Activated CD8-positive, alpha-beta memory T cell treated with anti-CD3 and anti-CD28 coated beads, Interleukin-2, amount 50 U/mL, for 4 hours (primary cell): Measurements from ENCODE around the gene DENND1A.

Experiments
- DNase-seq: peaks from one replicate; pipeline ENCODE4 v3.0.0-alpha.2; 2020

The DENND1A gene

DNA sequence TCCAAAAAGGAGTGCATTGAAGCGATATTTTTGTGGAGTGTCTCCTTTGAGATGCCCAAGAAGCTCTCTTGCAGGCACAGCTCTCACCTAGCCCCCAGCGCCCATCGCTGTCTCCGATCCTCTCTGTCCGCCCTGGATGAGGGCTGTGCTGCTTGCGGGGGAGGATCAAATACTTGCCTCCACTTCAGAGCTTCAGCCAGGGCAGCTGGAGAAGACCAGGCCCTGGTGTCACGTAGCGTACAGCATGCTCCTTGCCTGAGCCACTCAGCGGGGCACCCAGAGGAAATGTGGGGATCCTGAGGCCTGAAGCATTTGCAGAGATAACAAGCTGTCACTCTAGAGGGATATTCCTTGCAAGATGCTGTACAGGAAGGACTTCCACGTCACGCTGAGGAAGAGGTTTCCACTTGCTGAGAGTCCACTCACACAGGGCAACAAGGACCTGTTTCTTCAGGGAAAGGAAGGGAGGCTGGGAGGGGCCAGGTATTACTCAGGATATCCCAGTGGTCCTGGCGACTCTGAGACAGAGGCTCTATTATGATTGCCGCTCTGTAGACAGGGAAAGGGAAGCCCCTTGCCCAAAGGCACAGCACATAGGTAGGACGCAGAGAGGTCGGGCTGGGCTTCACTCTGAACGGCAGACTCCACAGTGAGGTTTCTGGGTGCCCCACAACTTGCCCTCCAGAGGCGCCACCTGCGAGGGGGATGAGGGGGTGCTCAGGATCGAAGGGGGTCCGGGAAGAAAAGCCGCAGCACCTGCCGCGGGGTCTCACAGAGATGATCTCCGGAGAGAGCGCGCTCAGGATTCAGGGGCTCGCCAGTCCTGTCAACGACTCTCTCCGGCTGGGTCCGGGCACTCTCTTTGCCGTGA is 510.0 kb downstream of the DENND1A start:
- no peak for DNase-seq

DNA sequence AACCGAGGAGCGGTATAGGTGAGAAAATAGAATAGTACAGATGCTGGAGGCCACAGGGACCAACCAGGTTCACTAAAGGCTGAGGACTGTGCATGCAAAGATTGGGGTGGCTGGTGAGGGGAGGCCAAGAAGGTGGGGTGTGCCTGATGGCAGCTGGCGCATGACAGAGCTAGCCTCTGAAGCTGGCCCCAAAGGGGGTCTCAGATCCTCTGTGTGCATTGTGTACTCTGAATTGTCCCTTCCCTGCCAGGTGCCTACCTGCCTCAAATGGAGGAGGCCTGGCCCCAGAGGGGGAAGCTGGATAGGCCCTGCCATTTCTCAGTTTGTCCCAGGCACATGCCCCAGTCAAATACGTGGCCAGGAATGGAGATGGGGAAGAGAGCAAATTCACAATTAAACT is 510.8 kb downstream of the DENND1A start:
- no peak for DNase-seq

DNA sequence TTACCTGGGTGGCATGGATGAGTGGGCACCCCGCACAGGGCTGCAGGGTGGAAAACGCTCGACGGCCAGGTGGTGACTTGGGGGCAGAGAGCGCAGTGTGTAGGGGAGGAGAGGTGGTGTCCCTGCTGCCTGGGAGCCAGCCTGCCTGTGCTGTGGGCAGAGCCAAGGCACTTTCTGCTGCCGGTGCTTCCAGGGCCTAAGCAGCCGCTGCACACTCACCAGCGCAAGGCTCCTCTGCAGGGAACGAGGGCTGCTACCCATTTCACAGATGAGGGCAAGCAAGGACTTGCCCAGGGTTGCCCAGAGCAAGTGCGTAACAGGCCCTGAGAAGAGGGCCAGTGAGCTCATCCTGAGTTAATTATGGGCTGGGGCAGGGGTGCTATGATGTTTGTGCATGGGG is 511.4 kb downstream of the DENND1A start:
- DNase-seq: no peak

DNA sequence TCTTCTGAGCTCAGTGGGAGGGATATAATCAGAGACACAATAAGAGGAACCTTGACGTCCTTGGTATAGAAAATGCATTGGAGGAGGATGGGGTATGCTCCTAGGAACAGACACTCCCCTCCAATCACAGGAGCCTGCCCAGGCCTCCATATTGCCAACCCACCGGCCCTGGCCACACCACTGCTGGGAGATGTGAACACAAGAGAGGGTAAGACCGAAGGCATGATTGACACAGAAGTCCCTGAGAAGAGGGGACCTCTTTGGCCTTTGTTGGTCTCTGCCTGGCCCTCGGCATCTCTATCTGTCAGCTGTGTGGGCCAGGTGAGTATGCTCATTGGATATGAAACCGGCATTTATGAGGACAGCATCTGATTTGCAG is 511.9 kb downstream of the DENND1A start:
- DNase-seq: no peak

DNA sequence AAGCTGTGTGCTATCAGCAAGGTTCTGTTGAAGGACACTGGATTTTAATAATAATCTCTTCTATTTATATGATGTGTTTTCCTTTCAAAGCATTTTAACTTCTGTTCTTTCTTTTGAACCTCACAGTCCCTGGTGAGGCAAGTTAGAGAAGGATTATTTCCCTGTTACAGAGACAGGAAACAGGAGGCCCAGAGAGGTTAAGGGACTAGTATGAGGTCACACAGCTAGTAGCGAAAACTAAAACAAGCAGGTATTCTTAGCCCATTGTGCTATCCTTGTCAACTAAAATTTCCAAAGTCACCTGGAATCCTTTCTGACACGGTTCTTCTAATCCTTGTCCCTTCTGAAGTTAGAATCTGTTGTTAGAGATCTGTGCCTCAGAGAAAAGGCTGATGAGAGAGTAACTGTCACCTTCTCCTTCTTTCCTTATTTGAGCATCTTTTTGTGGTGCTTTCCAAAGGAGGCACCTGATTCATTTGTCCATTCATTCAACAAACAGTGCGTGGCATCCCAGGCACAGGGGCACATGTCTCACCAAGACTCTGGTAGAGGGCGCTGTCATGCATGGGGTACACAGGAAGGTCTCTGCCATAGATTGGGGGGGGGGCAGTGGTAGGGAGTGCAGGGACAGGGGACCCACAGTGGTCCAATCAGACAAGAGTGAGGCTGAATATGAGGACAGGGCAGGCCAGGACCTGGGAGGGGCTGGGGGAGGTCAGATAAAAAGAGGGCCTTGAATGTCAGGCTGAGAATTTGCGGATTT is 512.5 kb downstream of the DENND1A start:
- no peak for DNase-seq

DNA sequence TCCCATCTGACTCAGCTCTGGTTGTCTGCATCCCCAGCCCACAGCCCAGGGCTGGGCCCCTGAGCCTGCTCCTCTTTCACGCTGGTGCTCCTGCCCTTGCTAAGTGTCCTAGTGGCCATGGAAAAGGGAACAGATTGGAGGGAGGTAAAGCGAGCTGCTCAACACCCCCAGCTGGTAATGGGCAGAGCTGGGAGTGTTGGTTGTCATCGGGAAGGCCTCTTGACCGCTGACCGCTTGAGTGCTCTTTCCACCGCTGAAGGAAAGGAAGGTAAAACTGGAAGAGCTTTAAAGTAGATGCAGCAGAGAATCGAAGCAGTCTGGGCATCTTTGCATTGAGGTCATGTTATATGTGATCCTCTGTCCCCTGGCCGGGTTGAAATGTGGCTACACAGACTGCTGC is 513.8 kb downstream of the DENND1A start:
- DNase-seq: no peak

DNA sequence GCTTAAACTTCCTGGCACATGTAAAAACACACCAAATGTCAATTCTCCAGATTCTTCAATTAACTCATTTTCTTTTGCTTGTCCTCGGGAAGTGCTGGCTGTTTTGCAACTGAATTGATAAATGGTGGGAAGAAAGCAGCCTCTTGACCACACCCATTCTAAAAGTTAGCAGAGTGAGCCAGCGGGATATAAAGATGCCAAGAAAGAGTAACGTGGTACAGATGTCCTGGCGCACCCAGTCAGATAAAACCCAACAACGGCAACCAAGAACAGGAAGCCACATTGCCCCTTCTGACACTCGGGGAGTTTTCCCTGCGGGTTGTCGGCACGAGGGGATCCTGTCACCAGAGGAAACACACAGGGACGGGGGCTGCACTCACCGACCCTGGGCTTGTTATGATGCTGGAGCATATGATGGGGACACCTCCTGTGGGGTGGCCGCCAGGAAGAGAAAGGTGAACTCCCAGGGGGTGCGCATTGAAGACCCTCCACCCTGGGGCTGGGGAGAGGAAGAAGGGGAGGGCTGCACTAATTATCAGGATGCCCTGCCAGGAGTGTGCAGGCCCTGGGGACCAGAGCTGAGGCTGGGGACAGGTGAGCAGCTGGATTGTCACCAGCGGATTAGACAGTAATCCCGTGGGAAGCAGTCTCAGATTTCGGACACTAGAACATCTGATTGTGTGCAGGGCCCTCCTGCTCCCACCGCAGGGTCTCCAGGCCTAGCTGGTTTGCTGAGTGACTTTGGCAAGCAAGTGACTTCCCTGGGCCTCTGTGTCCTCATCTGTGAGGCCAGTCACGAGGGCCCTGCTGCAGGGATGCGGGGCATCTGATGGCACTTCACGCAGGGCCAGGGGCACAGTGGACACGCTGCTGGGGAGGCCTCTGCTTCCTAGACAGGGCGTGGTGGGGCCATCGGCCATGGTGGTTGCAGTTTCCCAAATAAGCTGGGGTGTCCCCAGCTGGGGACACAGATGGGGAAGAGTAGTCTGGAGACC is 514.7 kb downstream of the DENND1A start:
- DNase-seq: no peak

DNA sequence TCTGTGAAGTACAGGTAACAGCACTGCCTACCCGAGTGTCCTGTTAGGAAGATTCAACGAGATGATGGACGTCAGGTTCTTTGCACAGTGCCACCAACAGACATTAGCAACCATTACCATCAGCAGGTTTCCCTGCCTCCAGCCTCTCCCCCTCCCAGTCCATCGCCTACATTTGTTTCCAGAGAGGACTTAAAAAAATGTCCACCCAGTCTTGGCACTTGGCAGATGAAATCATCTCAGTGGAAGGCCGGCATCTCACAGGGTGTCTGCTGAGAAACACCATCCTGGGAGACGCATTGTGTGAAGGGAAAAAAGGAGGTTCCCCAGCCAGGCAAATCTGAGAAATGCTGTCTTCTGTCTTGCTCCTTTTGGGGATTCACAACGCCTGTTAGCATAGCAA is 515.7 kb downstream of the DENND1A start:
- no peak for DNase-seq

DNA sequence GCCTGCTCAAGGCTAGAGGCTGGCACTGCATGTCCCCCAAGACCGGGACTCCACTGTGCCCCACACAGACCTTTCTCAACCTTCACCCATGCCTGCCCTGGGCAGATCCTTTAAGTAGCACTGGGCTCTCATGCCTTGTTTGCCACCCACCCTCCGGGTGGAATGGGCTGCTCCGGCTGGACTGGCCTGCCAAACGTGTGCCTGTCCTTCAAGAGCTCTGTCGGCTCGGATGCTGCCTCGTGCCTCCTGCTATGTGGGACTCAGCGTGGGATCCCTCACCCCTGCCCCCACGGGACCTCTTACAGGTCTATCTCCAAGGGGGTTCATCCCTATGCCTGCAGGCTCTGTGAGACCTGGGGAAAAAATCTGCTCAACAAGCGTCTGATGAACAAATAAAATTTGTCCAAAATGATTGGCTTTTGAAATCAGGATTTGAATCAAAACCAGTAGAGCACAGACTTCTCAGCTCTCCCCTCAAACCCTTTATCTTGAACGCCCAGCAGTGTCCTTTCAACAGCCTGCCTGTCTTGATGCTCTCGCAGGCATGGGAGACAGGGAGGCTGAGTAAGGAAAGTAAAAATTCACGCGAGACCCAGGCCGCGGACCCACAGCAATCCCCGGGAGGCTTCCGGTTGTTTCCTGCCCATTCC is 517.6 kb downstream of the DENND1A start:
- no peak for DNase-seq

DNA sequence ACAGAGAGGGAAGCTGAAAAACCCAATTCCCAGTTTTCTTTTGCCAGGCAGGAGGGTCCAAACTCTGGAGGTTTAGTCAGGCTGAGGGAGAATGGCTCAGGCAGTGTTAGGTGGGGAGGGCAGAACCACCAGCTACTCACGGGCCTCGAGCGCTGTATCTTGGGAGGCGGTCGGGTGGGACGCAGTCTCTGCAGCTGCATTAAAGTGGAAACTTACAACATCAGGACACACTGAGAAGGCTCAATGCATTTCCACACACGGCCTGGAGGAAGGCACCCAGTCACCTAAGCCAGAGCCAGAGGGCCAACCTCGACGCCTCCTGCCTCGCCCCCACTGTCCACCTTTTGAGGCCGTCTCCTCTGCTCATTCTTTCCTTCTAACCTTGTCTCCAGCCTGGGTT is 518.3 kb downstream of the DENND1A start:
- no peak for DNase-seq

DNA sequence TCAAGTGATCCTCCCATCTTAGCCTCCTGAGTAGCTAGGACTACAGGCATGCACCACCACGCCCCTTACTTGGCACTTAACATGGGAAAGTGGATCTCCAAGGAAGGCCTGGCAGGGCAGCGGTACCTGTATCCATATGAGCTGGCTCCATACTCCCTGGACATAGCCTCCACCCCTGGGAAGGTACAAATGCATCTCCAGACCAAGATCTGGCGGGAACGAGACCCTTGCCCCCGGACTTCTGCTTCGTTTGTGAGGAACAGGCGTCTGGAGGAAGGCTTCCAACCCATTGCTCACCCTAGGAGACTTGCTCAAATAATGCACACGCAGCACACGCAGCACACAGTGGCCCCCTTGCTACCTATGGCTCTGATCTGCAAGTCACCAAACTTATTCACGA is 518.7 kb downstream of the DENND1A start:
- DNase-seq: no peak

DNA sequence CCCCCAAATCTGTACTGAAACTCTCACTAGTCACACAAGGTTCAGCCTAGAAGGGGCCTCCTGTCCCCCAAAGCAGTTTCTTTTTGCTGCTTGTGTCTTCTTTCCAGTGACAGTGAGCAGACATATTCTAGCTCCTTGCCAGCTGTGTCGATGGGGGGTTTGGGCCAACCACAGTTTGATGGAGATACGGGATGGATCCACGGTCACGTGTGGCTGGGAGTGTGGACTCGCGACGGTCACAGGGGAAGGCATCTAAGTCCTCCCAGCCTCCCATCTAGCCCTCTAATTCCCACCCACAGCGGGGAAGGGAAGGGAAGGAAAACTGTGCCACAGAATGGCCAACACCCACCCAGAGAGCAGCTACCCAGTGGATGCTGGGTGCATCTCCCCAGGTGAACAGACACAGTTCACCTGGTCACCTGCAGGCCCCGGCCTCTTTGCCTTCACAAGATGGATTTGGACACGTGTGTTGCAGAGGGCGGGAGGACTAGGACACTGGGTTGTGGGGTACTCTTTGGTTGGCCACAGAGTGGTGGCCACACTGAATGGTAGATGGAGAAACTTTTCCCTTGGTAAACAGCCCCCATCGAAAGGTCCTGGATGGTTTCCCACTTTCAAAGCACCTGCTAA is 519.5 kb downstream of the DENND1A start:
- DNase-seq: no peak

DNA sequence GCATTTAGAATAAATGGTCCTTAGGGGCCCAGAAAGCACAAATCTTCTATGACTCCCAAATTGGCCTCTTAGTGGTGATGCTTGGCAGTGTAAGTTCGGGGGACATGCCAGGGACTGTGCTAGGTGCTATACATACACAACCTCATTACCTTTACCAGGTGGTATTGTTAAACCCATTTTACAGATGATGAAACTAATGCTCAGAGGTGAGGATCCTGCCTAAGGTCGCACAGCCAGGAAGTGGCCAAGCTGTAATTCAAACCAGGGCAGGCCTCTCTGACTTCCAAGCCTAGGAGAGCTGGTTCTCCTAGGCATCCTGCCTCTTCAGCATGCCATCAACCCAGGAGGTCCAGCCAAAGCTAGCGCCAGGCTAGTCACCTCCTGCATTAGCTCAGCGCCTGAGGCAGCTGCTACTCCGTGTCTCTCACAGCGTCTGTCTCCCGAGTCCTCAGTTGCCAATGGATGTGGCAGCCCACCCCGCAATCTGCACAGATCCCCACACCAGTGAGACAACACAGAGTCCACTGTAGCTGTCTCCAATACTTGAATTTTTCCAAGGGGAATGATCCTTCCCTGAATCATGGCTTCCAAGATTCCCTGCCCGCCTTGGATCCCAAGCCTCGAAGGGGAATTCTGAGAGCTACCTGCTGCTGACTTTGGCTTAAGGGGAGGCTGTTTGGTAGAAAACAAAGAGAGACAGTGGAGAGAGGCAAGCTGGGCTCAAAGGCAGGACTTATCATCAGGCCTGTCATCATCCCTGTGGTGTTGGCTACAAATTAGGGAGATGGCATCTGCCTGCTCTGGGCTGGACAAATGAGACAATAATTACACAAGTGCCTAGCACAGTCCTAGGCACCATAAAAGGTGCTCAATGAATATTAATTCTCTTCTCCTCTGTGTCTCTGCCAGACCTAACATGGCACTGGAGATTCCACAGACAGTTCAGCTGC is 521.3 kb downstream of the DENND1A start:
- DNase-seq: no peak

DNA sequence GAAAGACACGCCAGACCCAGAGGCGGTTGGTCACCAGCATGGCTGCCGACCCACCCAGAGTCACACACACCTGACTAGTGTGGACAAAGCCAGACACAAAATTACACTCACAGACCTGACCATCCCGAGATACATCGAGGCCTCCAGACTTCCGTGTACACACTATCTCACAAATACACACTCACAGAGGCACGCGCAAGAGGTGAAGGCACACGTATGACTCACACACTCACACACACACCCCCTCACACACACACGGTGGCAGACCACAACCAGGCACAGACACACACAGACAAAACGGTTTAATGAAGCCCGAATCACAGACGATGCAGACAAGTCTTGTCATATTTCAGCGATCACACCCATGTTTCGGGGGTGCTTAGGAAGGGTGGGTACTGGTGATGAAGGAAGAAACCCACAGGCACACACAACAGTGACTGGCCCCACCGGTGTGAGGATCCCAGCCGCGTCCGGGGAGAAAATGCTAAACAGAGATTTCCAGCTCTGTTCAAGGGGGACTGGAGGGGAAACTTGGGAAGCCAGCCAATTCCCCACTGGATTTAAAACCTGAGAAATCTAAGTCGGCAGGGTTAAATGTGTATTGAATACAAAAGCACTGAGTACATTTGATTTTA is 522.6 kb downstream of the DENND1A start:
- no peak for DNase-seq

DNA sequence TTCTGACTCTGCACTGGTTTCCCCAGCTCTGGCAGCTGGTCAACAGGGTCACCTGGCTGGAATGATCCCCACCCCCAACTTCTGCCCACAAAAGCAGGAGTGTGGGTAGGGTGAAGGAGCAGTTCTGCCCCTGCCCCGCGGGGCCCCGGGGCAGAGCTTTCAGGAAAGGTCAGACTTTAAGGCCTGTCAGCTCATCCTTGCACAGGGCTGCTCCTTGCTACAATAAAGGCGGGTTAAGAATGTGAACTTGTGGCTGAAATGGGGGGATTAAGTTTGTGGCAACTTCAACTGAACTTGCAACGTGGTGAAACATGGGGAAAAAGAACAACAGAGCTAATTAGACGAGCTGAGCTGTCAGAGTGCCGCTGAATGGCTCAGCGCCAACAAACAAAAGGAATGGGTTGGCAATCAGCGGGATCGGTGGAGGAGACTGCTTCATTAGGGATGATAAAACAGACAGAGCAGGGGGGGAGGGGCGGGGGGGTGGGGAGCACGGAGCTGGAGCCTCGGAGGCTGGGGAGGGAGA is 523.2 kb downstream of the DENND1A start:
- no peak for DNase-seq

DNA sequence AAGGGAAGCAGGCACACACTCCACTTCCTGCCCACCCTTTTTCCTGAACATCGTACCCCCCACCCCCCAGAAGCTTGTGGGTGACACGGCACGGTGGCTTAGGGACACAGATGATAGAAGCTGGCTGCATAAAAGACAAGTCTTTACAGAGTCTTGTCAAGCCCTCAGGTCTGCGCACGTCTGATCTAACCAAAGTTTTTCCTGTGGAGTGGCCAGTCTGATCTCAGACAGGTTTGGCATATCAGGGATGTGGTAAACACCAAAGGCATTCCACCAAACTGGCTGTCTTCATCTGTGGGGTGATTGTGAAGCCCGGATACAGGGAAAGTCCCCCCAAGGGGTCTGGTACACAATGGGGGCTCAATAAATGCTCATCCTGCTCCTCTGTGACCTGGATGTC is 523.9 kb downstream of the DENND1A start:
- no peak for DNase-seq

DNA sequence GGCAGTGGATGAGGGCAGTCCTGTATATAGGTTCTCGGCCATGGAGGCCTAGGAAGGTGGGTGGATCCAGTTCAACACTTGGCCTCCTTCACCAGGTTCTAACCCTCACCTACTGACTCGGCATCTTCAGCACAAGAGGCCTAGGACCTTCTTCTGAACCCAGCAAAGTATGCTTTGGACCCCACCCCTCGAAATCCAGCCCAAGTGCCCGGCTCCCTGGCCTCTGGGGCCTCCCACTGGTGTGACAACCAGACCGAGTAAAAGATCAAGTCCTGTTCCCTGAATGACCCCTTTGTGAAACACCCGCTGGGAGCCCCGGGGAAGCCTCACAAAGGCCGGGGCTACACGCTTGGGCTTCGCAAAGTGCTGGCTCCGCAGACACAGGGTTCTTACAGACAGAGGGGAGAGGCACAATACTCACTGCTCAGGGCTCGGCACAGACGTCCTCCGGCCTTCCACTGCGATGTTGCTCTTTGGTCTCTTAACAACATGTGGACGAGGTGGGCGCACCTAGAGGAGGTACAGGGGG is 526.9 kb downstream of the DENND1A start:
- DNase-seq: no peak

DNA sequence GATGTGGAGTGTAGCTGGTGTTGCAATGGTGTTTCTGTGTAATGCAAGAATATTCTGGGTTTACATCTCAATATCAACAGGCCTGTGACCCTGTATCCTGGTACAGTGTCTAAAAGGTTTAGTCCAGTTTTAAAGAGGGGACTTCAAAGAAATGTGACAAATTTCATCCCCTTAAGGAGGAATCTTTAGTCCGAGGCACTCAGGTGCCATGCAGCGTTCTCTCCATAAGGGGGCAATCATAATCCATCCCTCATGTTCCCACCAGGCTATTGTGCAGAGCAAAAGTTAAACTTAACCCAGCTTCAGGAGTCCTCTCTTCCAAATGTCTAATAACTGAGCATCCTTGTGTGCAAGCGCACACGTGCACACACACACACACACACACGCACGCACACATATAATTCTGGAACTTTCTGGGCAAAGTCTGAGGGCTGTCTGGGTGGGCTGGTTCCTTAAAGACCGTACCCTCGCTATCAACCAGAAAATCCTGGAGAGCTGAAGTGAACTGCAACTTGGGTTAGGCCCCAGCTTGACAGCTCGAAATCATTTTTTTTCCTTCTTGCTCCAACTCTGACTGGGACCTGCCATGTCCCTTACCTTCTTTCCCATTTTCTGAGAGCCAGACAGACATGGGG is 527.9 kb downstream of the DENND1A start:
- DNase-seq: no peak

DNA sequence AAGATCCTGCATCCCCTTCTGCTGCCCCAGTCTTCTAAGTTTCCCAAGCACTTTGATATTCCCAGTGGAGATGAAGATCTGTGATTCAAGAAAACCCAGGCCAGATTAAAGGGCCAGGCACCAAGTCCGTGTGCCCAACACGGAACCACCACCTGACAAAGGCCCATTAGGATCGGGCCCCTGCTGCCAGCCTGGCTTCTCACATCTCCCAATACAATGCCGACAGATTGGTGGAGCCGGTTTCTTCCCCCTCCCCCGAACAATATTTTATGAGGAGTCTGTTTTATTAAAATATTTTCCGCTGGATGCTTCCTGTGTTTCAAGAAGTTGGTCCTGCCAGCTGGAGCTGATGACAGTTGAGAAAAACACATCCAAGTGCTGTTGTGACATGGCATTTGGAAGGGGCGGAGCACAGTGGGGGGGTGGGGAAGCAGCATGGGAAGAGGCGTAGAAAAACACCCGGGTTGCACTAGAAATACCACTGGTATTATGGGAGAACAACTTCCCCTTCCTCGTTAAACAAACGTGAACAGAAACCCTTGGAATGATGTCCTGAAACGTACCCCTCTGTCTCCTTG is 528.9 kb downstream of the DENND1A start:
- DNase-seq: no peak
